IPS-20b (cell line): ENCODE data around the gene DMP1.
"Not testable (repeated sequence)": the region's sequence is repeated elsewhere in the genome, so short reads cannot be mapped to it uniquely, and the experiment has no call there.

Experiments
- H3K27ac ChIP-seq: one replicate; pipeline ENCODE4 v1.5.1; 2013; ENCODE audit warnings: low read length
- H3K27me3 ChIP-seq: 2 replicates; pipeline ENCODE4 v1.6.1; 2013; ENCODE audit warnings: mild to moderate bottlenecking, low read length, inconsistent platforms; ENCODE audit not compliant: insufficient read depth
- H3K36me3 ChIP-seq: 2 replicates; pipeline ENCODE4 v1.6.1; 2013; ENCODE audit warnings: low read depth, mild to moderate bottlenecking, inconsistent platforms, low read length, moderate library complexity; ENCODE audit not compliant: insufficient read depth
- H3K4me1 ChIP-seq: 2 replicates; pipeline ENCODE4 v1.6.1; 2013; ENCODE audit warnings: mild to moderate bottlenecking, control low read depth, inconsistent platforms, low read length, moderate library complexity; ENCODE audit not compliant: insufficient read depth
- H3K4me3 ChIP-seq: 2 replicates; pipeline ENCODE4 v1.5.1; 2013; ENCODE audit warnings: mild to moderate bottlenecking, low read length, inconsistent platforms
- H3K9ac ChIP-seq: 2 replicates; pipeline ENCODE4 v1.6.1; 2013; ENCODE audit warnings: low read depth, mild to moderate bottlenecking, inconsistent platforms, low read length, moderate library complexity
- H3K9me3 ChIP-seq: 2 replicates; pipeline ENCODE4 v1.6.1; 2013; ENCODE audit warnings: mild to moderate bottlenecking, low read depth, low read length, inconsistent platforms; ENCODE audit not compliant: insufficient read depth

Gene DMP1

DNA sequence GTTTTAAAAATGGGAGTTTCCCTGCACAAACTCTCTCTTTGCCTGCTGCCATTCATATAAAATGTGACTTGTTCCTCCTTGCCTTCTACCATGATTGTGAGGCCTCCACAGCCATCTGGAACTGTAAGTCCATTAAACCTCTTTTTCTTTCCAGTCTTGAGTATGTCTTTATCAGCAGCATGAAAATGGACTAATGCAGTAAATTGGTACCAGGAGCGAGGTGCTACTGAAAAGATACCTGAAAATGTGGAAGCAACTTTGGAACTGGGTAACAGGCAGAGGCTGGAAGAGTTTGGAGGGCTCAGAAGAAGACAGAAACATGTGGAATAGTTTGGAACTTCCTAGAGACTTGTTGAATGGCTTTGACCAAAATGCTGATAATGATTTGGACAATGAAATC, 40.9 kb downstream of the DMP1 start:
- H3K9me3 ChIP-seq = peaks cover 49% of the 10 kb centered on the region
- H3K27ac ChIP-seq, H3K27me3 ChIP-seq, H3K36me3 ChIP-seq, H3K4me3 ChIP-seq, H3K4me1 ChIP-seq, H3K9ac ChIP-seq: not testable (repeated sequence)

DNA sequence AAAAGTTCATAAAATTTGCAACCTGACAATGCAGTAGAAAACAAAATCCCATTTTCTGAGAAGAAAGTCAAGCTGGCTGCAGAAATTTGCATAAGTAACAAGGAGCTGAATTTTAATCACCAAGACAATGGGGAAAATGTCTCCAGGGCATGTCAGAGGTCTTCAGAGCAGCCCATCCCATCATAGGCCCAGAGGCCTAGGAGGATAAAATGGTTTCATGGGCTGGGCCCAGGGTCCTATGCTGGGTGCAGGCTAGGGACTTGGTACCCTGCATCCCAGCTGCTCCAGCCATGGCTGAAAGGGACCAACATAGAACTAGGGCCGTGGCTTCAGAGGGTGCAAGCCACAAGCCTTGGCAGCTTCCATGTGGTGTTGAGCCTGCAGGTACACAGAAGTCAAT, 42.0 kb downstream of the DMP1 start:
- H3K27ac ChIP-seq, H3K4me3 ChIP-seq, H3K27me3 ChIP-seq, H3K9ac ChIP-seq, H3K4me1 ChIP-seq, H3K36me3 ChIP-seq: not testable (repeated sequence)
- H3K9me3 ChIP-seq = peaks cover 55% of the 10 kb centered on the region

DNA sequence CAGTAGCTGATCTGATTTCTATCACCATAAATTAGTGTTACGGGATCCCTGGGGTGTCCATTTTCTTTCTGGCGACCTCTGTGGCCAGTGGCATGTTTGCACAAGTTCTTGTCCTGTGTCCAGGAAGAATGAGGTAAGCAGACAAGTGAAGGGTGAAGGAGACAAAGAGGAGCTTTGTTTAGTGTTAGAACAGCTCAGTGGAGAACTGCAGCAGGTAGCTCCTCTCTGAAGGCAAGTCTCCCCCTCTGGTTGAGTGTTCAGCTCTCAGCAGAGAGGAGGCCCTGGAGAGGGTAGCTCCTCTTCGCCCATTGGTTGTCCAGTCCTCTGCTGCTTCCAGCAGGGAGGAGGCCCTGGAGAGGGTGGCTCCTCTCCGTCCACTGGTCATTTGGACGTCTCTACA, 47.2 kb downstream of the DMP1 start:
- no peak overlapping the region for H3K9ac ChIP-seq
- H3K4me1 ChIP-seq = no peaks in the 10 kb centered on the region; the same call in 1 of the 2 replicates
- H3K36me3 ChIP-seq = no peaks in the 10 kb centered on the region
- no peak overlapping the region for H3K27ac ChIP-seq
- H3K4me3 ChIP-seq = no peak overlapping the region
- no peaks in the 10 kb centered on the region for H3K27me3 ChIP-seq
- H3K9me3 ChIP-seq = peaks cover 47% of the 10 kb centered on the region

DNA sequence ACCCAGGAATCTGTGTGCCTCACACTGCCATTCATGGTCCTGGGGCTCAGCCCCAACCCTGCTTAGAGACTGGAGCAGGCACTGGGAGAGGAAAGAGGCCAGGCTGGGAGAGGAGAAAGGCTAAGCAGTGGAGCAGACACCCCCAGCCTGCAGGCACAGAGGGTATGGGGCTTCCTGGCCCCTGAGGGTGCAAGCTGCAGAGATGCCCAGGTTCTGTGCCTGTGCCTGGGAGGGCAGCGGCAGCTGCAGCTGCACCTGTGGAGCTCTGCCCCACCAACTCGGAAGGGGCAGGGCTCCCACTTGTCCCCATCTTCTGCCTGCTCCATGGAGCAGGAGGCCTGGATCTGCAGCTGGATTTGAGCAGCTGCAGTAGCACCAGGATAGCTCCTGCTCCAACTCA, 47.9 kb downstream of the DMP1 start:
- Histone ChIP-seq H3K9ac (no peak overlapping the region), H3K36me3 (no peaks in the 10 kb centered on the region), H3K27me3 (no peaks in the 10 kb centered on the region), H3K4me1 (peaks cover 6% of the 10 kb centered on the region; the same call in 1 of the 2 replicates), H3K27ac (no peak overlapping the region), H3K4me3 (no peak overlapping the region), H3K9me3 (peaks cover 40% of the 10 kb centered on the region)

DNA sequence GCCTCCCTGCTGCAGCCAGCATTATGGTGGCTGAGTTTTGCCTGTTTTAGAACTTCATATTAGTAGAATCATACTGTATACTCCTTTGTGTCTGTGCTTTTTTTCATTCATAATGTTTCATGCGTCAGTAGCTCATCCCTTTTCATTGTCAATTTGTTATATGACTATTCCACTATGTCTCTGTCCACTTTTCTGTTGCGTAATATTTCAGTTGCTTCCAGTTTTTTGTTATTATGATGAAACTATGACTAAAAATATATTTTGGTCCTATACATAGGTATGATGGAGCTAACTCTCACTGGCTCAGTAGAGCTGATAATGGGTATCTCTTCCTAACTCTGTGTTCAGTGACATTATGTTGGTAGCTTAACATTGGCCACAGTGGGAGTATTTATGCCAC, 48.3 kb downstream of the DMP1 start:
- Histone ChIP-seq H3K9ac (no peak overlapping the region), H3K27ac (no peak overlapping the region), H3K9me3 (peaks cover 38% of the 10 kb centered on the region), H3K36me3 (no peaks in the 10 kb centered on the region), H3K4me1 (peaks cover 8% of the 10 kb centered on the region; the same call in 1 of the 2 replicates), H3K27me3 (no peaks in the 10 kb centered on the region), H3K4me3 (no peak overlapping the region)

DNA sequence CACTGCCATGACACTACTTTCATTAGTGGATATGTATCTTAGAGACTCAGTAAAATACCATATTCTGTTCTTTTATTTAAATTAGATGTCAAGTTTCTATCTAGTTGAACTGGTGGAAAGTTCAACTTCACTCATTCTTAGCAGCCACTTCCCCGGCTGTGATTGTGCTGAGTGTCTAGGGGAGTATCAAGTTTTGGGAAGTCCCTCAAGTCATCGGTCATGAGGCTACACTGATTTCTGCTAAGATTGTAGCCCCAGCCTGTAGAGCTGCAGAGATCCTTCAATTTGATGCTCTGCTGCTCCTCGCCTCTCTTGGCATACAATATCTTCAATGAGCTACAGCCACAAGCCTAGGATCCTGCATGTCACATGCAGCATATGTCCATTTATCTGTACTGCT, 53.9 kb downstream of the DMP1 start:
- Histone ChIP-seq H3K36me3 (no peaks in the 10 kb centered on the region), H3K9ac (no peak overlapping the region), H3K9me3 (no peaks in the 10 kb centered on the region), H3K27me3 (no peaks in the 10 kb centered on the region), H3K4me1 (peaks cover 8% of the 10 kb centered on the region; the same call in 1 of the 2 replicates), H3K4me3 (no peak overlapping the region), H3K27ac (no peak overlapping the region)

DNA sequence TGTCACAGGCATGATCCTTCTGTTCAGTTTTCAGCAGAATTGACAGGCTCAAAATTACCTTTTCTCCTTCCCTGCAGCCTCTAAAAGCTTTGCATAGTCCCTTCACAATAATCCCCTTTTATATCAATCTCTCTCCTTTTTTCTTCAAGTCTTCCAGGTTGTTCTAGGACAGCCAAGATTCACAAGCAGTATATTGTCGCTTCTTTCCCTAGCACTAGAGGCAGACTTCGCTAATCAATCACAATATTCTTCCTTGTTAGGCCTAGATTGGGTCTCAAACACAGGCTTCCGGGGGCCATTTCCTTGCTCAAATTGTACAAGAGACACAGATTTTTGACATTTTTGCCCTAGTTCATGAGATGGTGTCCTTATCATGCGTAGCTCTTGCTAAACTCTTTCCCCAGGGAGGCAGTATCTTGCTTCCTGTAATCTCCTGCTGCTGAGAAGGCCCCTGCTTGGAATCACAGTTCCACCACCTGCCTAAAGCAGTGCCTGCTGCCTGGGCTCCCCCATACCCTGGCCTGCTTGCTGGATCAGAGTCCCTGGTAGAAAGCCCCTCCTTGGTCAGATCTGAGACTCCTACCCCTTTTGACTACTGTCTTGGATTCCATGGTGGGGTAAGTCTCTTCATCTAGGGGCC, 57.3 kb downstream of the DMP1 start:
- peaks cover 8% of the 10 kb centered on the region; the same call in 1 of the 2 replicates for H3K4me1 ChIP-seq

More for the DNA sequence above, 57.3 kb downstream of the DMP1 start:
- no peaks in the 10 kb centered on the region for H3K27me3 ChIP-seq
- H3K9me3 ChIP-seq = no peaks in the 10 kb centered on the region
- no peak overlapping the region for H3K4me3 ChIP-seq
- H3K27ac ChIP-seq = no peak overlapping the region
- H3K9ac ChIP-seq = no peak overlapping the region
- H3K36me3 ChIP-seq = no peaks in the 10 kb centered on the region
